ENCODE results near the gene FOXL2NB.

DNA sequence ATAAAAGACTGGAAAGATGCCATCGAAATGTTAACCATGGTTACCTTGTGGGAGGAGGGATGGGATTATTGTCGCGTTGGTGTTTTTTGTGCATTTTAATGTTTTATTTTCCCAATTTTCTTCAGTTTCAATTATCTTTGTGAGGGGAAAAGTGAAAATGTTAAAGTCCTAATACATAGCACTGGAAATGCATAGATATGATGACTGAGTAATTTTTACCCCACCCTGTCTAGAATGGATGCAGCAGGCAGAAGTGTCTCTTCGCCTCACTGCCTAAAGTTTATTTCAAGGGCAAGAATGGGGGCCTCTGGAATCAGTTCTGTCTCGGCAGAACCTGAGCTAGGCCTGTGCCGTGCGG is 11.5 kb upstream of the FOXL2NB start:
- TF ChIP-seq, protein P1, sequence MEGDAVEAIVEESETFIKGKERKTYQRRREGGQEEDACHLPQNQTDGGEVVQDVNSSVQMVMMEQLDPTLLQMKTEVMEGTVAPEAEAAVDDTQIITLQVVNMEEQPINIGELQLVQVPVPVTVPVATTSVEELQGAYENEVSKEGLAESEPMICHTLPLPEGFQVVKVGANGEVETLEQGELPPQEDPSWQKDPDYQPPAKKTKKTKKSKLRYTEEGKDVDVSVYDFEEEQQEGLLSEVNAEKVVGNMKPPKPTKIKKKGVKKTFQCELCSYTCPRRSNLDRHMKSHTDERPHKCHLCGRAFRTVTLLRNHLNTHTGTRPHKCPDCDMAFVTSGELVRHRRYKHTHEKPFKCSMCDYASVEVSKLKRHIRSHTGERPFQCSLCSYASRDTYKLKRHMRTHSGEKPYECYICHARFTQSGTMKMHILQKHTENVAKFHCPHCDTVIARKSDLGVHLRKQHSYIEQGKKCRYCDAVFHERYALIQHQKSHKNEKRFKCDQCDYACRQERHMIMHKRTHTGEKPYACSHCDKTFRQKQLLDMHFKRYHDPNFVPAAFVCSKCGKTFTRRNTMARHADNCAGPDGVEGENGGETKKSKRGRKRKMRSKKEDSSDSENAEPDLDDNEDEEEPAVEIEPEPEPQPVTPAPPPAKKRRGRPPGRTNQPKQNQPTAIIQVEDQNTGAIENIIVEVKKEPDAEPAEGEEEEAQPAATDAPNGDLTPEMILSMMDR (IDR thresholded peaks at IDR 0.05; ENCODE audit: low read depth, low read length, poor library complexity, severe bottlenecking), result no peak
- TF ChIP-seq EZH2phosphoT487 (IDR thresholded peaks at IDR 0.05; ENCODE audit: borderline replicate concordance, low read length), result no peak
